ENCODE results near the gene MARCHF10. TPM values are rescaled to one million over a fixed set of nuclear protein-coding genes. Genes with fewer than 3 reads are reported as not detected.

Gene MARCHF10
- polyA plus RNA-seq, 1 experiment = 0.14 TPM

GRCh38 chr17:62653002-62653825 lies 154.9 kb downstream of the MARCHF10 start:
- peak overlapping the region; percentile 47 for H3K27ac ChIP-seq (ENCODE audit: low read depth, low read length)
- no peak for DNase-seq (ENCODE audit: low read depth, low spot score)
- no peaks in the 10 kb centered on the region; the same call in 1 of the 2 replicates for H3K9me3 ChIP-seq (ENCODE audit: control insufficient read depth, insufficient read depth, low read length)
- peak overlapping the region; percentile 50 for H3K4me3 ChIP-seq (ENCODE audit: low read depth, low read length)
- TF ChIP-seq CTCF (IDR thresholded peaks at IDR 0.05; ENCODE audit: low read depth, low read length) = no peak
- ChIA-PET CTCF (no interaction called here), POLR2A (interaction anchor here (1.1 to 2.7 kb wide), 3 partner anchors 24 to 27 kb away, joined by 4 to 8 read pairs (median 6); no protein-coding TSS in a partner anchor)
- H3K27me3 ChIP-seq (ENCODE audit: control insufficient read depth, insufficient read depth, low read length) = no peaks in the 10 kb centered on the region

- no peaks in the 10 kb centered on the region for H3K27me3 ChIP-seq (ENCODE audit: control insufficient read depth, insufficient read depth, low read length)
- ChIA-PET POLR2A (interaction anchor here (0.7 to 1.1 kb wide), 2 partner anchors 24 to 100 kb away, joined by 4 read pairs; no protein-coding TSS in a partner anchor), CTCF (no interaction called here)
- H3K9me3 ChIP-seq (ENCODE audit: control insufficient read depth, insufficient read depth, low read length) = no peaks in the 10 kb centered on the region; the same call in 1 of the 2 replicates
- H3K27ac ChIP-seq (ENCODE audit: low read depth, low read length) = peak overlapping the region; percentile 61
- no peak for TF ChIP-seq CTCF (IDR thresholded peaks at IDR 0.05; ENCODE audit: low read depth, low read length)
- peak overlapping the region; percentile 50 for H3K4me3 ChIP-seq (ENCODE audit: low read depth, low read length)
- no peak for DNase-seq (ENCODE audit: low read depth, low spot score)
Observed at GRCh38 chr17:62652251-62653001, 155.7 kb downstream of the MARCHF10 start.

Small RNAs within 50 kb of the gene (small RNA-seq; reads per million reads assigned to genes)
- gene RF00019 (ENCODE audit: insufficient read length, low read depth) (not detected), gene RNU6-446P (ENCODE audit: insufficient read length, low read depth) (not detected)

Other genes with a start within 250 kb of the MARCHF10 start
- 61.6 and 68.9 TPM in 2 replicates for gene MRC2, start 180.6 kb downstream of the MARCHF10 start, polyA plus RNA-seq (2011; rRNA removed)
- gene TANC2, start 157.9 kb upstream of the MARCHF10 start, polyA plus RNA-seq (2011; rRNA removed) = 21.1 and 32.5 TPM in 2 replicates